ENCODE results near the gene CLEC6A. TPM values are rescaled to one million over a fixed set of nuclear protein-coding genes. Genes with fewer than 3 reads are reported as not detected.

Gene CLEC6A
- total and polyA plus RNA-seq, 9 donors, result 0.23 TPM; not detected in 8

GRCh38 chr12:8471090-8471489, 15.3 kb downstream of the CLEC6A start:
- Histone ChIP-seq H3K4me3 (no peak overlapping the region), H3K9me3 (no peaks in the 10 kb centered on the region), H3K27ac (no peak overlapping the region), H3K27me3 (no peaks in the 10 kb centered on the region), H3K4me1 (ENCODE audit: insufficient read depth) (no peaks in the 10 kb centered on the region), H3K36me3 (no peaks in the 10 kb centered on the region)
- 70 to 72% (median 71%) methylated on average over 1 of the region's 1 CpG for WGBS, 3 donors
- TF ChIP-seq EP300 (IDR thresholded peaks at IDR 0.05) (no peak), POLR2A (IDR thresholded peaks at IDR 0.05) (no peak)
- intact Hi-C loops (cut with DNase I), result no loop called here
- DNase-seq, result no peak

GRCh38 chr12:8475508-8476203, 19.9 kb downstream of the CLEC6A start:
- intact Hi-C loops (cut with DNase I), result no loop called here
- H3K27me3 ChIP-seq, result no peaks in the 10 kb centered on the region

GRCh38 chr12:8482571-8483061, 26.9 kb downstream of the CLEC6A start:
- intact Hi-C loops (cut with DNase I), result no loop called here
- H3K9me3 ChIP-seq, result no peaks in the 10 kb centered on the region
- TF ChIP-seq, protein P1, sequence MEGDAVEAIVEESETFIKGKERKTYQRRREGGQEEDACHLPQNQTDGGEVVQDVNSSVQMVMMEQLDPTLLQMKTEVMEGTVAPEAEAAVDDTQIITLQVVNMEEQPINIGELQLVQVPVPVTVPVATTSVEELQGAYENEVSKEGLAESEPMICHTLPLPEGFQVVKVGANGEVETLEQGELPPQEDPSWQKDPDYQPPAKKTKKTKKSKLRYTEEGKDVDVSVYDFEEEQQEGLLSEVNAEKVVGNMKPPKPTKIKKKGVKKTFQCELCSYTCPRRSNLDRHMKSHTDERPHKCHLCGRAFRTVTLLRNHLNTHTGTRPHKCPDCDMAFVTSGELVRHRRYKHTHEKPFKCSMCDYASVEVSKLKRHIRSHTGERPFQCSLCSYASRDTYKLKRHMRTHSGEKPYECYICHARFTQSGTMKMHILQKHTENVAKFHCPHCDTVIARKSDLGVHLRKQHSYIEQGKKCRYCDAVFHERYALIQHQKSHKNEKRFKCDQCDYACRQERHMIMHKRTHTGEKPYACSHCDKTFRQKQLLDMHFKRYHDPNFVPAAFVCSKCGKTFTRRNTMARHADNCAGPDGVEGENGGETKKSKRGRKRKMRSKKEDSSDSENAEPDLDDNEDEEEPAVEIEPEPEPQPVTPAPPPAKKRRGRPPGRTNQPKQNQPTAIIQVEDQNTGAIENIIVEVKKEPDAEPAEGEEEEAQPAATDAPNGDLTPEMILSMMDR (IDR thresholded peaks at IDR 0.05), result no peak
- TF ChIP-seq POLR2A (IDR thresholded peaks at IDR 0.05) (no peak), EP300 (IDR thresholded peaks at IDR 0.05) (no peak)

More at GRCh38 chr12:8475508-8476203, 19.9 kb downstream of the CLEC6A start:
- no peaks in the 10 kb centered on the region for H3K4me1 ChIP-seq (ENCODE audit: insufficient read depth)
- H3K4me3 ChIP-seq, result no peak overlapping the region
- DNase-seq, result no peak
- no peaks in the 10 kb centered on the region for H3K36me3 ChIP-seq
- no peaks in the 10 kb centered on the region for H3K9me3 ChIP-seq
- no peak overlapping the region for H3K27ac ChIP-seq
- no peak for TF ChIP-seq POLR2A (IDR thresholded peaks at IDR 0.05)
- TF ChIP-seq EP300 (IDR thresholded peaks at IDR 0.05), result no peak
- TF ChIP-seq, protein P1 (IDR thresholded peaks at IDR 0.05), result no peak

GRCh38 chr12:8483079-8483478, 27.3 kb downstream of the CLEC6A start:
- no peaks in the 10 kb centered on the region for H3K27me3 ChIP-seq
- no peaks in the 10 kb centered on the region for H3K4me1 ChIP-seq (ENCODE audit: insufficient read depth)
- no peak overlapping the region for H3K27ac ChIP-seq
- intact Hi-C loops (cut with DNase I), result no loop called here
- DNase-seq, result no peak
- no peak for TF ChIP-seq EP300 (IDR thresholded peaks at IDR 0.05)
- no peak for TF ChIP-seq POLR2A (IDR thresholded peaks at IDR 0.05)
- TF ChIP-seq, protein P1 (IDR thresholded peaks at IDR 0.05), result no peak
- no peaks in the 10 kb centered on the region for H3K36me3 ChIP-seq
- no peaks in the 10 kb centered on the region for H3K9me3 ChIP-seq
- no peak overlapping the region for H3K4me3 ChIP-seq

More at GRCh38 chr12:8482571-8483061, 26.9 kb downstream of the CLEC6A start:
- Histone ChIP-seq H3K4me3 (no peak overlapping the region), H3K36me3 (no peaks in the 10 kb centered on the region), H3K27me3 (no peaks in the 10 kb centered on the region), H3K27ac (no peak overlapping the region), H3K4me1 (ENCODE audit: insufficient read depth) (no peaks in the 10 kb centered on the region)
- WGBS, 3 donors, result 74 to 82% (median 76%) methylated on average over 2 of the region's 2 CpGs
- DNase-seq, result no peak
